HG03108 (cell line): Measurements from ENCODE around the gene CGB2.
"Not testable (repeated sequence)": the region's sequence is repeated elsewhere in the genome, so short reads cannot be mapped to it uniquely, and the experiment has no call there.

Experiments used
- ATAC-seq: cut with Tn5 transposase; IDR thresholded peaks from one replicate; pipeline ENCODE4 v1.9.1; 2021; ENCODE audit warnings: moderate library complexity; ENCODE audit not compliant: unreplicated experiment

Gene CGB2

DNA sequence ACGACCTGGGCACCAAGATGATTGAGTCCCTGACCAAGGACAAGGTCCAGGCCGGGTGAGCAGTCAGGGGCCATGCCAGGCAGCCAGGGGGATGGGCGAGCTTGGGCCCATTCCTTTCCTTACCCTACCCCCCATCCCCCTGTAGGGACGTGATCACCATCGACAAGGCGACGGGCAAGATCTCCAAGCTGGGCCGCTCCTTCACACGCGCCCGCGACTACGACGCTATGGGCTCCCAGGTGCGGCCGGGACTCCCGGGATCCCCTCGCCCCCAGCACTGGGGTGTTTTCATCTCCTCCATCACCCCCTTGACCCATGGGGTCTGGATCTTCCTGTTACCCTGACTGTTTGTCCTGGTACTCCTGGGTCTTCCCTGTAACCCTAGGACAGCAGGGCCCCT is 21.9 kb upstream of the CGB2 start:
- ATAC-seq, result no peak

DNA sequence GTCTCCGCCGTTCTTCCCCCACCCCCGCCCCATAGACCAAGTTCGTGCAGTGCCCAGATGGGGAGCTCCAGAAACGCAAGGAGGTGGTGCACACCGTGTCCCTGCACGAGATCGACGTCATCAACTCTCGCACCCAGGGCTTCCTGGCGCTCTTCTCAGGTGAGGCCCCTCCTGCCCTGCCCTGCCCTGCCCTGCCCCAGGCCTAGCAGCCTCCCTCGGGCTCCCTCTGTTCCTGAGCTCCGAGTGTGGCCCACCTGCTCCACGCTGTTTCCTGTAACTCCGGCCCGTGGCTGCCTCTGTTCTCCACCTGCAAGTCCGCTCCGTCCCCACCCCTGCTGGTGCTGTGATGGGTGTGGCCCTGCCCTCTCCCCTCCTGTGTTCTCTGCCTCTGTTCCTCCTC is 21.2 kb upstream of the CGB2 start:
- no peak for ATAC-seq

- no peak for ATAC-seq
Measured at GRCh38 chr19:49011194-49011593, 20.5 kb upstream of the CGB2 start.

DNA sequence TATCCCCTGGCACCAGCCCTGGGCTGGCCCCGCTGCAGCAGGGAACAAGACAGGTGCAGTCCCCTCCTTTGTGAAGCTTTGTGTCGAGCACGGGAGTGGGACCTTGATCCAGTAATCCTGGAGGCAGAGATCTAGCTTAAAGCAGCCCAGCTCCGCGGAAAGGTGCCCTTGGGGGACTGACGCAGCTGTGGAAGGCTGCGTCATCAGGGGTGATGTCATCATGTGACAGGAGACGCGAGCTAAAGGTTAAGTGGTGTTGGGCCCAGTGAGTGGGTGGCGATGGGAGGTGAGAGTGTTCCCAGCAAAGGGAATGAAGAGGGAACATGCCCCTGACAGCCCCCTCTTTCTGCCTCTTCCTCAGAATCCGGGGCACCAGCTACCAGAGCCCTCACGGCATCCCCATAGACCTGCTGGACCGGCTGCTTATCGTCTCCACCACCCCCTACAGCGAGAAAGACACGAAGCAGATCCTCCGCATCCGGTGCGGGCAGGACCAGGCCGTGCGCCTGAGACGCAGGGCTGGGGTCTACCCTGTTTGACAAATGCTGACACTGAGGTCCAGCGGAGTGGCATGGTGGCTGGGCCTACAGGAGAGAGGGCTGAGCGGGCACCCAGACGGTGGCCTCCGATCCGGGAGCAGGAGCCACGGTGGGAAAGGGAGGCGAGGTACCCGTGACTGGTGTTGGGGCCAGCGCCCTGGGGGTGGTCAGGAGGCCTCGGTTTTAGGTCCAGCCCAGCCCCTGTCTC is 17.4 kb upstream of the CGB2 start:
- no peak for ATAC-seq

- ATAC-seq, result no peak
Measured at GRCh38 chr19:49014870-49015255, 16.8 kb upstream of the CGB2 start.

GRCh38 chr19:49016067-49016839 is 15.4 kb upstream of the CGB2 start:
- ATAC-seq, result no peak

DNA sequence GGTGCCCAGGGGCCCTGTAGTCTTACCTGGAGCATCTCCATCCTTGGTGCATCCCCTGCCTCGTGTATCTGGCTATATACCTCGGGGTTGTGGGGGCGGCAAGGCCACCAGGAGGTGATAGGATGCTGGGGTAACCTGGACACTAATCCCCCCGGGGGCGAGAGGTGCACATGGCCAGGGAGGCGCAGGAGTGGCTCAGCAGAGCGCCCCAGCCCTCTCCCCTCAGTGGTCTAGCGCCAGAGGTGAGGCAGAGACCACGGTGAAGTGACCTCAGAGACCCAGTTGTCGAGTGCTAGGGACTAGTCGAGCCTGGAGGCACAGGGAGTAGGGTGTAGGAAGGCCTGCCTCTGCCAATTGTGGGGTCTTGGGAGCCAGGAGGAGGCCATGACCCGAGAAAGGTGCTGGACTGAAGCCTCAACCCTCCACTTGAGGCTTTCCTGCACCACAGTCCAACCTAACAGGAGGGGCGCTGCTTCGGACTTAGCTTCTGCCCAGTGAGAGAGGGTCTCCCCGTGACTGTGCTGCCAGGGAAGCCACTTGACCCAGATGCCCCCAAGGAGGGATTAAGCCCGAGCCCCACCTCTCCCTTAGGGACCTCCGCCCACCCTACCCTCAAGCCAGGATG is 14.5 kb upstream of the CGB2 start, which contains the start of gene LHB:
LHB (minus strand) TSS at position 51 of the 625 bp plus-strand sequence; CDS start at position 41, 10 bp downstream.
- no peak for ATAC-seq

DNA sequence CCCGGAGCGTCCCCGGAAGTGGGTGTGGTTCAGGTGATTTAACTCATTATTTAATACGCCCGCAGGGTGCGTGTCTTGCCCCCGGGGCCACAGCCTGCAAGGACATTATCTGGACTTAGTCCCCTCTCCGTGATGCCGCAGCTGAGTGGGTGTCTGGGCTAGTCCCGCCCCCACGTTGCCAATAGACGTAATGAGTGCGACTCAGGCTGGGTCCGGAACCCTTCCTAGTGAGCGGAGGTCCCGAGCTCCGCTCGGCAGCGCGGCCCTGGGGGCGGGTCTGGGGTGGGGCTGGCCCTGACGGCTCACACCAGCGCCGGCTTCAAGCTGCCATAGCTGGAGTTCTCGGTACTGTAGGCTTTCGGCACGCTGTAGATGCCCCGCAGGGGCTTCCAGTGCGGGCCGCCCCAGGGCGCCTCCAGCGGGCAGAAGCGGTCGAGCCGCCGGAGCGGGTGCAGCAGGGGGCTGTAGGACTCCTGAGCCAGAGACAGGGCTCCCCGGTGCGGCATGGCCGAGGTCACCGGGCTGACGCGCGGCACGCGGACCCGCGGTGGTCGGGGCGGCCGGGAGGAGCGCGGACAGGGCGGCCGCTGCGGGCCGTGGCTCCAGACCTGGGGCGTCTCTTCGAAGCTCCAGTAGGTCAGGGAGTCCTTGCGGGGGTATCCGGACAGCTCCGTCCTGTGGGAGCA is 13.9 kb upstream of the CGB2 start:
- ATAC-seq, result peak; percentile 42

DNA sequence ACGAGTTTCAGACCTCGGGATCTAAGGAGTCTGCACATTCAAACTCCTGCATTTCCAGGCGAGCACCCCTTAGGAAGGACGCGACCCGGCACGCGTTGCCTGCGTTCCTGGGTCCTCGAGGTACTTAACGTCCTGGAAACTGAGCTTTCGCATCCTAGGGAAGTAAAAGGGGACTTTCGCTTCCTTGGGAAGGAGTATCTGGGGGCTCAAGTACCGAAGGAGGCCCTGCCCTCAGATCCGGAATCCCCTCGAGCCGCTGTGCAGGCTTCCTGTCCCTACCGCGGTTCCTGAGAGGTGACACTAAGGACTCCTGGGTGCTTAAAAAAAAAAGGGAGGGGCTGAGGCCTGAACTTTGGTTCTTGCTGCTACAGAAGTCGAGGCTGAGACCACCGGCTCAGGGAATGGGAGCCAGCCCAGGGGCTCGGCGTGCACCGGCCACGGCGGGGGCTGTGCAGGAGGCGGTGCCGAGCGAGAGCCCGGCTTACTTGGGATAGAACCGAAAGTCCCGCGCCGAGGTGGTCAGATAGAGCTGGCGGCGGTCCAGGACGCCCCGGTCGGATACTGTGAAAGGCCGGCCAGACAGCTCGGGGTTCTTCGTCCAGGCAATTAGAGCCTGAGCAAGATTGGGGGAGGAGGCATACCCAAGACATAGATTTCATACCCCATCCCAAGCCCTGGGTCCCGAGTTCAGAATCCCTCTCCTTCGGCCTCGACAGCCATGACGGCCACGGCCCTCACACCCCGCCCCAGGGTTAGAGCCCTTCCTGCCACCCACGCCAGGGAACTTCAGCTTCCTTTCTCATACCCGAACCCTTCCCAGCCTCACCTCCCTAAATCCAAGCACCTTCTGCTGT is 13.1 kb upstream of the CGB2 start:
- not testable (repeated sequence) for ATAC-seq

- ATAC-seq, result no peak
Measured at GRCh38 chr19:49019242-49019932, 12.3 kb upstream of the CGB2 start.

GRCh38 chr19:49020342-49020741 is 11.3 kb upstream of the CGB2 start:
- ATAC-seq, result no peak

DNA sequence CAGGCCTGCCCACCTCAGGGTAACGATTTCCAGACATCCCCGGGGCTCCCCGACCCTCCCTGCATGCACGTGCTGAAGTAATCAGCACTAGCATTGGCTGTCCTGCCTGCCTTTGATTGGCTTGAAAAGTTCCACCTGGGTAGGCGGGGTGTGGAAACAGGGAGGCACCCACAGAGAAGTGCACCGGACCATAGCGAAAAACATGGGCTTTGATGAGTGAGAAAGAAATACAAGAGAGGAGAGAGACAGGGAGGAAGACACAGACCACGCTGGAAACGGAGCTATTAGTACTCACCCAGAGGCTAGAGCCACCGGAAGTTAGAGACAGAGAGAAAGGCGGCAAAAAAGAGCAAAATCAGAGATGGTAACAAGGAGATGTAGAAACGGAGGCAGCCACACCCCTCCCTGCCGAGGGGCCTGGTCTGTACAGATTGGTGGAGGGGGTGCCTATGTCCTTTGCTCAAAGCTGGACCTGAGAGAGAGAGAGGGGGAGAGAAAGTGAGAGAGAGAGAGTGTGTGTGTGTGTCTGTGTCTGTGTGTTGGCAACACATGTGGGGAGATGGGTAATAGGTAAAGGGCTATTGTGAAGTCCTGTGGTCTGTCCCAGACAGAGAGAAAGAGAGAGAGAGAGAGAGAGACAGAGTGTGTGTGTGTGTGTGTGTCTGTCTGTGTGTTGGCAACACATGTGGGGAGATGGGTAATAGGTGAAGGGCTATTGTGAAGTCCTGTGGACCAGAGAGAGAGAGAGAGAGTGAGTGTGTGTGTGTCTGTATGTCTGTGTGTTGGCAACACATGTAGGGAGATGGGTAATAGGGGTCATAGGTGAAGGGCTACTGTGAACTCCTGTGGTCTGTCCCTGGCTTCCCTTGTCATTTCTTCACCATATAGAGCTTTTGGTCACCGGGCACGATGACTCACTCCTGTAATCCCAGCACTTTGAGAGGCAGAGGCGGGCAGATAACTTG is 10.5 kb upstream of the CGB2 start:
- no peak for ATAC-seq

GRCh38 chr19:49022116-49022515 is 9.6 kb upstream of the CGB2 start:
- no peak for ATAC-seq

- ATAC-seq, result not testable (repeated sequence)
Measured at GRCh38 chr19:49024233-49024632, 7.5 kb upstream of the CGB2 start, which contains the start of gene CGB3. TSS of gene CGB3 (minus strand) at chr19:49024333. CDS start at chr19:49023971, 362 bp downstream.

DNA sequence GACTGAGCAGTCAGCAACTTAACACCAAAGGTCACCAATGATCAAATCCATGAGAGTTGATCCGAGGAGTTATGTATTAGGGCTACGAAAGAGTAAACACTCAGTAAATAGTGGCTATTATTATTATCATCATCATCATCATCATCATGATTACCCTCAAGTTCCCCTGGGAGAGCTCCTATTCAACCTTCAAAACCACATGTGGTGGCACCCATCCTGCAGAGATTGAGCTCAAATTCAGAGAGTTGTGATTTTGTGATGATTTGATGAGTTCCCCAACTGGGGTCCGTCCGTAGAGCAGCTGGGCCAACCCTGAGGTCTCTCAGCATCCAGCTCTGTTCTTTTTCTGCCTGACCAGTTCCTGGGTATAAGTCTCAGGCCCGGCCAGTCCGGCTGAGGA is 6.6 kb upstream of the CGB2 start:
- ATAC-seq, result not testable (repeated sequence)

DNA sequence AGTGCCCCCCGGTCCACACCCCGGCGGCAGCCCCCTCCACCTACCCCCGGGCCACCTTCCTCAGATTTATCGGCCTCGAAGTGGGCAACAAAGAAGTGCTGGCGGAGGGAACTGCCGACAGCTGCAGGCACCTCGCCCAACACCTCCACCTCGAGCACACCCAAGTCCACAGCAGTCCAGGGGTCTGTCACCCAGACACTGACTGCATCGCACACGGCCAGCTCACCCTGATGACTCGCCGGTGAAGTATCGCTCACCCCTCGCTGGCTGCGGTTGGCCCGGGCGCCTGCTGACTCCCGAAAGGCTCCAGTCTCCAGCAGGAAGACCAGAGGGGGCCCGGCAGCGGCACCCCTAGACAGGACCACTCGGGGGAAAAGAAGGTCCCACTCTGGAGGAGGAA is 6.1 kb upstream of the CGB2 start:
- ATAC-seq, result not testable (repeated sequence)

- ATAC-seq, result not testable (repeated sequence)
Measured at GRCh38 chr19:49028686-49029085, 3.0 kb upstream of the CGB2 start.

DNA sequence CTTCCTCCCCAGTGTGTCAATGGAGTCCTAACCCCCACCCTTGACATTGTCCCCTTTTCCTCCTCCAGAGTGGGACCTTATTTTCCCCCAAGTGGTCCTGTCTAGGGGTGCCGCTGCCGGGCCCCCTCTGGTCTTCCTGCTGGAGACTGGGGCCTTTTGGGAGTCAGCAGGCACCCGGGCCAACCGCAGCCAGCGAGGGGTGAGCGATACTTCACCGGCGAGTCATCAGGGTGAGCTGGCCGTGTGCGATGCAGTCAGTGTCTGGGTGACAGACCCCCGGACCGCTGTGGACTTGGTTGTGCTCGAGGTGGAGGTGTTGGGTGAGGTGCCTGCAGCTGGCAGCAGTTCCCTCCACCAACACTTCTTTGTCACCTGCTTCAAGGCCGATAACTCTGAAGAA is 1.9 kb upstream of the CGB2 start:
- ATAC-seq, result not testable (repeated sequence)
